ENCODE results near the gene LDB2. TPM values are rescaled to one million over a fixed set of nuclear protein-coding genes. Genes with fewer than 3 reads are reported as not detected.

The LDB2 gene
- total and polyA plus RNA-seq, 2 of the 8 experiments (the other 6 are each of a cell fraction or from before 2014, with no cell fraction given), result 57.0 to 140 TPM

DNA sequence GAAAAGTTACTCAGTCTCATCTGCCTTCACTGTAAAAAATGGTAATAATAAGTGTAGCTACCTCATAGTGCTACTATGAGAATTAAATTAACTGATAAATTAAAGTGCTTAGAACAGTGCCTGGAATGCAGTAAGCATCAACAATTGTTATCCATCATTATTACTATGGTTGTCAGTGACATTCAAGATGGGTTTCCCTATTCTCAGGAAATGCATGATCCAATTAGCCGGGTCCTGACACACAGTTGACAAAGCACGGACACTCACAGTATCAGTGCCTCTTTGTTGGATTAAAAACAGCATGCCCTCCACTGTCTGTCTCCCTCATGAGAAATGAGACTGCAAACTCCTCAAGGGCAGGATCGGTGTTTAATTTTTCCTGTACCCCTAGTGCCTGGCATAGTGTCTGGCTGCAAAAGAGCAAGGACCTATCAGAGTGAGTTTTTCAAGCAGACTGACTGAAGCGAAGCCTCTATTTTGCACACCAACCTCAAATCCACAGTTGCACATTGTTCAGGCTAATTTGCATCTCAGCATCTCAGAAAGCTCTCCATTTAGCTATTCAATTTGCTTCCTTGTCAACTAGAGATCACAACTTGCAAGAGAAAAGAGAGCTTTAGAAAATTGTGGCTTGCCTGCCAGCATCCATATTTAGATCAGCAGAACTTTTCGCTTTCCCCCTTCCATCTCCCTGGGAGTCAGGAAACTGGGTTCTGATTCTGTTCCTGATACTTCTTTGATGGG lies 122.9 kb downstream of the LDB2 start:
- no peaks in the 10 kb centered on the region for H3K79me1 ChIP-seq (ENCODE audit: low read depth, low read length)
- no peak overlapping the region for H3K9ac ChIP-seq (replicated peaks in 1 of 4; ENCODE audit: extremely low read depth in 1 of 4, low read depth in 3 of 4, low read length in 3 of 4)
- ChIA-PET POLR2A (ENCODE audit: partially characterized antibody) (interaction anchor here (0.7 to 1.1 kb wide), 2 partner anchors 121 to 179 kb away, joined by 3 read pairs; no protein-coding TSS in a partner anchor), CTCF (ENCODE audit: partially characterized antibody) (interaction anchor here (1.5 to 1.8 kb wide), 3 partner anchors 8 to 19 kb away, joined by 3 to 12 read pairs (median 3); no protein-coding TSS in a partner anchor)
- H4K20me1 ChIP-seq (replicated peaks in 1 of 2; ENCODE audit: control insufficient read depth in 1 of 2, insufficient read depth in 2 of 2, low read length in 2 of 2), result no peaks in the 10 kb centered on the region
- DNase-seq (ENCODE audit: low read depth in 1 of 2, low spot score in 2 of 2), result no peak
- no peak overlapping the region for H2BK5ac ChIP-seq (ENCODE audit: low read depth, low read length)
- no peak overlapping the region for H3K4me2 ChIP-seq (ENCODE audit: insufficient read depth in 1 of 2, low read depth in 2 of 2, low read length in 2 of 2)
- peaks cover 3 to 10% (median 8%) of the 10 kb centered on the region in 4 experiments; a peak in 4 of 7 replicates for H3K4me1 ChIP-seq (replicated peaks in 1 of 4; ENCODE audit: control insufficient read depth in 3 of 4, insufficient read depth in 4 of 4, low read length in 3 of 4)
- no peak overlapping the region for H3K23ac ChIP-seq (ENCODE audit: insufficient read length)
- peaks cover 0 to 6% (median 3%) of the 10 kb centered on the region in 4 experiments; a peak in 2 of 8 replicates for H3K36me3 ChIP-seq (ENCODE audit: control insufficient read depth in 2 of 4, insufficient read depth in 4 of 4, low read length in 3 of 4)
- H3K9me3 ChIP-seq (ENCODE audit: insufficient read depth in 2 of 2, low read depth in 1 of 2, low read length in 1 of 2), result no peaks in the 10 kb centered on the region
- no peak overlapping the region for H4K91ac ChIP-seq (replicated peaks; ENCODE audit: insufficient read length, low read length)
- H3K56ac ChIP-seq (replicated peaks; ENCODE audit: insufficient read length, low read depth, low read length), result no peak overlapping the region
- H2AK5ac ChIP-seq (ENCODE audit: low read depth, low read length), result no peak overlapping the region
- WGBS, 2 experiments (ENCODE audit: extremely low coverage in 1 of 2, insufficient coverage in 1 of 2, insufficient read length in 1 of 2, insufficient replicate concordance in 2 of 2, low coverage in 1 of 2, low lambda C conversion rate in 2 of 2, missing lambda C conversion rate in 1 of 2), result 64% methylated on average over 5 of the region's 5 CpGs; no CpG with 5 or more reads in 1 of the 2 experiments
- no peak overlapping the region for H3K14ac ChIP-seq (ENCODE audit: insufficient read length)
- no peak overlapping the region for H2BK120ac ChIP-seq (replicated peaks; ENCODE audit: low read depth, low read length)
- FAIRE-seq, result peak; percentile 71
- H3K79me2 ChIP-seq (ENCODE audit: control insufficient read depth in 1 of 2, insufficient read depth in 2 of 2, low read length in 2 of 2), result no peaks in the 10 kb centered on the region
- H3K27ac ChIP-seq (ENCODE audit: low read depth, low read length), result no peak overlapping the region
- H2BK12ac ChIP-seq (ENCODE audit: low read depth, low read length), result no peak overlapping the region
- H2BK15ac ChIP-seq (ENCODE audit: low read length), result no peak overlapping the region
- no peak overlapping the region for H2AFZ ChIP-seq (ENCODE audit: low read length)
- H2BK20ac ChIP-seq (ENCODE audit: low read length), result no peak overlapping the region
- no peak overlapping the region for H4K5ac ChIP-seq (ENCODE audit: insufficient read length, low read depth, low read length)
- H3K23me2 ChIP-seq (ENCODE audit: low read depth, low read length), result no peaks in the 10 kb centered on the region; the same call in 1 of the 2 replicates
- no peak overlapping the region for H4K8ac ChIP-seq (ENCODE audit: extremely low read depth, insufficient read depth, low read length)
- no peak overlapping the region for H3K4ac ChIP-seq (replicated peaks; ENCODE audit: insufficient read length, low read depth, low read length)
- no peaks in the 10 kb centered on the region for H3K27me3 ChIP-seq (replicated peaks in 1 of 4; ENCODE audit: control insufficient read depth in 3 of 4, extremely low read depth in 1 of 4, insufficient read depth in 3 of 4, low read length in 3 of 4)
- no peak overlapping the region for H3K4me3 ChIP-seq (ENCODE audit: extremely low read depth in 1 of 4, insufficient read depth in 2 of 4, low read depth in 3 of 4, low read length in 4 of 4)
- 0 out of 2 replicates have a peak overlapping the region, but pooled peaks have one; percentile 16 for H3K18ac ChIP-seq (ENCODE audit: extremely low read depth, low read length)
- no peak for TF ChIP-seq POLR2AphosphoS5 (IDR thresholded peaks at IDR 0.05; ENCODE audit: low read depth, low read length)
- TF ChIP-seq YY1 (IDR thresholded peaks at IDR 0.05; ENCODE audit: low read depth, low read length), result no peak
- TF ChIP-seq, protein P1, sequence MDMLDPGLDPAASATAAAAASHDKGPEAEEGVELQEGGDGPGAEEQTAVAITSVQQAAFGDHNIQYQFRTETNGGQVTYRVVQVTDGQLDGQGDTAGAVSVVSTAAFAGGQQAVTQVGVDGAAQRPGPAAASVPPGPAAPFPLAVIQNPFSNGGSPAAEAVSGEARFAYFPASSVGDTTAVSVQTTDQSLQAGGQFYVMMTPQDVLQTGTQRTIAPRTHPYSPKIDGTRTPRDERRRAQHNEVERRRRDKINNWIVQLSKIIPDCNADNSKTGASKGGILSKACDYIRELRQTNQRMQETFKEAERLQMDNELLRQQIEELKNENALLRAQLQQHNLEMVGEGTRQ (IDR thresholded peaks at IDR 0.05; ENCODE audit: low read length), result no peak
- TF ChIP-seq TAF7 (optimal IDR thresholded peaks at IDR 0.05; ENCODE audit: borderline replicate concordance, low read depth, low read length), result no peak
- TF ChIP-seq NANOG (IDR thresholded peaks at IDR 0.05; ENCODE audit: insufficient read depth, low read depth, low read length, poor library complexity, severe bottlenecking), result peak; percentile 30
- no peak for TF ChIP-seq CHD2 (IDR thresholded peaks at IDR 0.05; ENCODE audit: low read length)
- no peak for TF ChIP-seq SUZ12 (IDR thresholded peaks at IDR 0.05; ENCODE audit: low read length)
- TF ChIP-seq, protein P2, sequence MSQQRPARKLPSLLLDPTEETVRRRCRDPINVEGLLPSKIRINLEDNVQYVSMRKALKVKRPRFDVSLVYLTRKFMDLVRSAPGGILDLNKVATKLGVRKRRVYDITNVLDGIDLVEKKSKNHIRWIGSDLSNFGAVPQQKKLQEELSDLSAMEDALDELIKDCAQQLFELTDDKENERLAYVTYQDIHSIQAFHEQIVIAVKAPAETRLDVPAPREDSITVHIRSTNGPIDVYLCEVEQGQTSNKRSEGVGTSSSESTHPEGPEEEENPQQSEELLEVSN (IDR thresholded peaks at IDR 0.05), result no peak
- 0 out of 2 replicates have a peak, but pooled peaks have one; percentile 18 for TF ChIP-seq MAFK (IDR thresholded peaks at IDR 0.05; ENCODE audit: low read depth, low read length)
- no peak for TF ChIP-seq SP4 (IDR thresholded peaks at IDR 0.05; ENCODE audit: low read length)
- no peak for TF ChIP-seq BACH1 (IDR thresholded peaks at IDR 0.05; ENCODE audit: low read length)

All from H1 (cell line).